ENCODE measurements around the gene PTRH1. TPM values are rescaled to one million over a fixed set of nuclear protein-coding genes. Genes with fewer than 3 reads are reported as not detected.

PTRH1 gene
- total RNA-seq, 1 experiment from 2014 or later = 21.8 TPM

DNA sequence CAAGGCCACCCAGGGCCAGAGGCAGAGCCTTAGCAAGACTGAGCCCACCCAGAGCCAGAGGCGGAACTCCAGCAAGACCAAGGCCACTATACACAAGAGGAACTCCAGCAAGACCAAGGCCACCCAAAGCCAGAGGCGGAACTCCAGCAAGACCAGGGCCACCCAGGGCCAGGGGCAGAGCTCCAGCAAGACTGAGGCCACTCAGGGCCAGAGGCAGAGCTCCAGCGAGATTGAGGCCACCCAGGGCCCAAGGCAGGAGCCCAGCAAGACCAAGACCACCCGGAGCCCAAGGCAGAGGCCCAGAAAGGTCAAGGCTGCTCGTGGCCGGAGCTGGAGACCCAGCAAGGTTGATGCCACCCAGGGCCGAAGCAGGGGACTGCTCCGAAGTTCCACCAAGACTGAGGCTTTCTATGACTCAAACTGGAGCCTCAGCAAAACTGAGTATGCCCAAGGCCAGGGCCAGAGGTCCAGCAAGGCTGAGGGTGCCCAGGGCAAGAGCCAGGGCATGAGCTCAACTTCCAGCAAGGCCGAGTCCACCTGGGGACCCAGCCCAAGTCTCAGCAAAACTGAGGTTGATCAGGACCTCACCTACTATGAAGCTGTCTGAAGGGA, 15.4 kb upstream of the PTRH1 start:
- no peak overlapping the region for H2AFZ ChIP-seq (ENCODE audit: low read depth, low read length, poor library complexity, severe bottlenecking)
- CTCF ChIA-PET = no interaction called here
- no peak overlapping the region for H3K4me3 ChIP-seq (replicated peaks in 1 of 2; ENCODE audit: low read depth in 1 of 2, low read length in 2 of 2)
- no TSS peak for BruUV-seq (replicated peaks)
- no peak overlapping the region for H3K9ac ChIP-seq (ENCODE audit: low read length)
- intact Hi-C loops (cut with micrococcal nuclease) = no loop called here
- no peaks in the 10 kb centered on the region for H3K79me2 ChIP-seq (ENCODE audit: insufficient read depth, low read length)
- peaks cover 8 to 20% of the 10 kb centered on the region in 2 experiments for H3K4me1 ChIP-seq (ENCODE audit: control insufficient read depth in 1 of 2, insufficient read depth in 2 of 2, low read length in 2 of 2)
- H3K9me2 ChIP-seq (ENCODE audit: insufficient read depth) = no peaks in the 10 kb centered on the region
- DNase-seq (ENCODE audit: low read depth, low spot score) = no peak
- H3K9me3 ChIP-seq (ENCODE audit: control insufficient read depth in 1 of 2, insufficient read depth in 1 of 2, low read depth in 1 of 2, low read length in 2 of 2) = no peaks in the 10 kb centered on the region
- TF ChIP-seq ELF1 (IDR thresholded peaks at IDR 0.05; ENCODE audit: borderline replicate concordance, low read depth) (no peak), POLR2AphosphoS5 (IDR thresholded peaks at IDR 0.05; ENCODE audit: low read depth, low read length) (no peak)
- H3K36me3 ChIP-seq (ENCODE audit: control insufficient read depth in 1 of 2, insufficient read depth in 2 of 2, low read length in 2 of 2) = no peaks in the 10 kb centered on the region
- ATAC-seq = no peak
- no peaks in the 10 kb centered on the region for H3K27me3 ChIP-seq (ENCODE audit: insufficient read depth, low read length)
- POLR2A ChIA-PET = no interaction called here
- RAD21 ChIA-PET (ENCODE audit: low non-redundant PET in 1 of 2, low total read pairs in 2 of 2, uncharacterized antibody in 2 of 2, unreplicated experiment in 2 of 2) = no interaction called here
- no peaks in the 10 kb centered on the region for H4K20me1 ChIP-seq (ENCODE audit: insufficient read depth)
- H3K27ac ChIP-seq (ENCODE audit: low read depth, low read length) = no peak overlapping the region
- H3K4me2 ChIP-seq (ENCODE audit: low read length) = no peak overlapping the region

GRCh38 chr9:127730262-127730661, 14.8 kb upstream of the PTRH1 start:
- Histone ChIP-seq H3K9ac (ENCODE audit: low read length) (no peak overlapping the region), H3K4me2 (ENCODE audit: low read length) (no peak overlapping the region), H3K27me3 (ENCODE audit: insufficient read depth, low read length) (no peaks in the 10 kb centered on the region), H3K9me2 (ENCODE audit: insufficient read depth) (no peaks in the 10 kb centered on the region), H3K79me2 (ENCODE audit: insufficient read depth, low read length) (no peaks in the 10 kb centered on the region), H3K4me1 (ENCODE audit: control insufficient read depth in 1 of 2, insufficient read depth in 2 of 2, low read length in 2 of 2) (peaks cover 7 to 19% of the 10 kb centered on the region in 2 experiments), H3K27ac (ENCODE audit: low read depth, low read length) (no peak overlapping the region), H3K36me3 (ENCODE audit: control insufficient read depth in 1 of 2, insufficient read depth in 2 of 2, low read length in 2 of 2) (no peaks in the 10 kb centered on the region), H3K4me3 (replicated peaks in 1 of 2; ENCODE audit: low read depth in 1 of 2, low read length in 2 of 2) (no peak overlapping the region), H2AFZ (ENCODE audit: low read depth, low read length, poor library complexity, severe bottlenecking) (no peak overlapping the region), H3K9me3 (ENCODE audit: control insufficient read depth in 1 of 2, insufficient read depth in 1 of 2, low read depth in 1 of 2, low read length in 2 of 2) (no peaks in the 10 kb centered on the region), H4K20me1 (ENCODE audit: insufficient read depth) (no peaks in the 10 kb centered on the region)
- CTCF ChIA-PET = no interaction called here
- RAD21 ChIA-PET (ENCODE audit: low non-redundant PET in 1 of 2, low total read pairs in 2 of 2, uncharacterized antibody in 2 of 2, unreplicated experiment in 2 of 2) = no interaction called here
- POLR2A ChIA-PET = no interaction called here
- BruUV-seq (replicated peaks) = no TSS peak
- intact Hi-C loops (cut with micrococcal nuclease) = no loop called here
- DNase-seq (ENCODE audit: low read depth, low spot score) (no peak), ATAC-seq (no peak)
- TF ChIP-seq, protein P1, sequence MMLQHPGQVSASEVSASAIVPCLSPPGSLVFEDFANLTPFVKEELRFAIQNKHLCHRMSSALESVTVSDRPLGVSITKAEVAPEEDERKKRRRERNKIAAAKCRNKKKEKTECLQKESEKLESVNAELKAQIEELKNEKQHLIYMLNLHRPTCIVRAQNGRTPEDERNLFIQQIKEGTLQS (IDR thresholded peaks at IDR 0.05) = no peak
- TF ChIP-seq TCF7L2 (IDR thresholded peaks at IDR 0.05; ENCODE audit: borderline replicate concordance, extremely low read depth, insufficient read depth, insufficient read length) (no peak), POLR2AphosphoS5 (IDR thresholded peaks at IDR 0.05; ENCODE audit: low read depth, low read length) (no peak), CEBPB (IDR thresholded peaks at IDR 0.05; ENCODE audit: low read depth) (no peak), SIN3A (IDR thresholded peaks at IDR 0.05; ENCODE audit: low read depth) (no peak), FOSL1 (IDR thresholded peaks at IDR 0.05; ENCODE audit: low read depth) (no peak), SRF (IDR thresholded peaks at IDR 0.05; ENCODE audit: low read depth) (no peak), RAD21 (IDR thresholded peaks at IDR 0.05; ENCODE audit: low read depth) (no peak), EGR1 (IDR thresholded peaks at IDR 0.05; ENCODE audit: low read depth) (no peak), YY1 (IDR thresholded peaks at IDR 0.05; ENCODE audit: extremely low read depth, insufficient replicate concordance, low read depth, low read length) (no peak)
